ENCODE measurements around the gene ACBD4. TPM values are rescaled to one million over a fixed set of nuclear protein-coding genes. Genes with fewer than 3 reads are reported as not detected.

ACBD4 gene
- total and polyA plus RNA-seq, 3 experiments from 2014 or later: 8.8 to 15.0 (median 9.7) TPM

DNA sequence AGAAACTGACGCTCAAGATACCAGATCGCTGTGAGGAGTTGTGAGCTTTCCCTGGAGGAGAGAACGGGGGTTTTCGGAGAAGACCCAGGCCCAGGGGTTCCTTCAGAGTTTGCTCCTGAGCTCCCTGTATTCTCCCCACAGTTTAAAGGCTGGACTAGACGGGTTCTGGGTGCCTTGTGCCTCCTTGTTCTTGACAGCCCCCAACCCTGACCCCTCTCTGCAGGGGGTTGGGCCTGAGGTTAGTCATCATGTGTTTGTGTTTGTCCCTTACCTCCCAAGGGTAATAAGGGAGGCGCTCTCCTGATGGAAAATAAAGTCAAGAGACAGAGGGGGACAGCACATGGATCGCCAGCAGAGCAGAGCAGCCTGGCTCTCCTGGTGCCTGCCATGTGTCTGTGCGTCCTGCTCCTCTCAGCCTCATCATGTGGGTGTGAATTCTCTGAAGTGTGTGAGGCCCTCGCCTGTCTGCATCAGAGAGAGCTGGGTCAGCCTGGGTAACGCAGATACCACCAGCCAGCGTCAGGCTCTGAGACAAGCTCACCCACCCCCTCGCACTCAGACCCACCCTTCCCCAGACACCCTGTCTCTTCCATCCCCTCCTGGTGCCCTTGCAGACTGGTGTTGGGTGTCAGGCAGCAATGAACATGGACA lies 34.9 kb downstream of the ACBD4 start:
- POLR2A ChIA-PET: no interaction called here
- CTCF ChIA-PET: interaction anchor here (3.2 to 5.1 kb wide), 2 partner anchors 27 to 35 kb away, joined by 17 to 41 read pairs; partner anchors contain the start of gene ACBD4
- no peak for DNase-seq
- Mint-ChIP-seq H3K27me3 (no peaks in the 10 kb centered on the region), H3K36me3 (no peaks in the 10 kb centered on the region), H3K4me1 (peaks cover 9 to 23% (median 9%) of the 10 kb centered on the region in 3 donors), H3K9me3 (no peaks in the 10 kb centered on the region), H3K4me3 (peak overlapping the region in 1 of 7 donors; percentile 11), H3K27ac (peak overlapping the region in 2 of 8 donors; percentile 50 to 64)
- H3K27me3 ChIP-seq (ENCODE audit: insufficient read depth, low read length, poor library complexity, severe bottlenecking): no peaks in the 10 kb centered on the region
- H3K4me3 ChIP-seq (ENCODE audit: low read length): no peak overlapping the region
- H3K27ac ChIP-seq (ENCODE audit: low read depth, low read length): no peak overlapping the region
- H3K36me3 ChIP-seq (ENCODE audit: insufficient read depth, low read length): no peaks in the 10 kb centered on the region
- no peaks in the 10 kb centered on the region for H3K9me3 ChIP-seq (ENCODE audit: low read length)
- peaks cover 23% of the 10 kb centered on the region for H3K4me1 ChIP-seq (ENCODE audit: insufficient read depth, low read length)

DNA sequence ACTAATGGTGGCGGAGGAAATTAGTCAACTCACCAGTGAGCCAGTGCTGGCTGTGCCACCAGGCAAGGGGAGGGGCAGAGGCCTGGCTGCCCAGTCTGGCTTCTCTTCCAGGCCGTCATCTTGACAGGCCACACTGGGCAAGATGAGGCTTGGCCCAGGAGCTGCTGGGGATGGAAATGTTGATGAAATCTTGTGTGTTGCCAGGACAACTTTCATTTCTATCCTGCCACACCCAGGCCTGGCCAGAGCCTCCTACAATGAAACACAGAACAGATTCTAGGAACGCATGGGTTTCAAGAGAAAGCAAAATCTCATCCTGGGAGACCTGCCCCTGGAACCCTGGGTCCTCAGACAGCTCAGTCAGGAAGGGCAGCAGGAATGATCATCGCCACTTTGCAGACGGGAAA lies 35.4 kb downstream of the ACBD4 start:
- ChIA-PET POLR2A (no interaction called here), CTCF (interaction anchor here (1.5 to 5.1 kb wide), 3 partner anchors 10 to 35 kb away, joined by 3 to 41 read pairs (median 17); partner anchors contain the start of gene ACBD4)
- Mint-ChIP-seq H3K27me3 (no peaks in the 10 kb centered on the region), H3K36me3 (no peaks in the 10 kb centered on the region), H3K9me3 (no peaks in the 10 kb centered on the region), H3K4me1 (peaks cover 7 to 21% (median 9%) of the 10 kb centered on the region in 3 donors), H3K4me3 (peak overlapping the region in 2 of 7 donors; percentile 8 to 51), H3K27ac (peak overlapping the region in 4 of 8 donors; percentile 23 to 64 (median 56))
- no peak overlapping the region for H3K27ac ChIP-seq (ENCODE audit: low read depth, low read length)
- peaks cover 23% of the 10 kb centered on the region for H3K4me1 ChIP-seq (ENCODE audit: insufficient read depth, low read length)
- H3K4me3 ChIP-seq (ENCODE audit: low read length): no peak overlapping the region
- H3K9me3 ChIP-seq (ENCODE audit: low read length): no peaks in the 10 kb centered on the region
- no peaks in the 10 kb centered on the region for H3K36me3 ChIP-seq (ENCODE audit: insufficient read depth, low read length)
- H3K27me3 ChIP-seq (ENCODE audit: insufficient read depth, low read length, poor library complexity, severe bottlenecking): no peaks in the 10 kb centered on the region
- DNase-seq: no peak

DNA sequence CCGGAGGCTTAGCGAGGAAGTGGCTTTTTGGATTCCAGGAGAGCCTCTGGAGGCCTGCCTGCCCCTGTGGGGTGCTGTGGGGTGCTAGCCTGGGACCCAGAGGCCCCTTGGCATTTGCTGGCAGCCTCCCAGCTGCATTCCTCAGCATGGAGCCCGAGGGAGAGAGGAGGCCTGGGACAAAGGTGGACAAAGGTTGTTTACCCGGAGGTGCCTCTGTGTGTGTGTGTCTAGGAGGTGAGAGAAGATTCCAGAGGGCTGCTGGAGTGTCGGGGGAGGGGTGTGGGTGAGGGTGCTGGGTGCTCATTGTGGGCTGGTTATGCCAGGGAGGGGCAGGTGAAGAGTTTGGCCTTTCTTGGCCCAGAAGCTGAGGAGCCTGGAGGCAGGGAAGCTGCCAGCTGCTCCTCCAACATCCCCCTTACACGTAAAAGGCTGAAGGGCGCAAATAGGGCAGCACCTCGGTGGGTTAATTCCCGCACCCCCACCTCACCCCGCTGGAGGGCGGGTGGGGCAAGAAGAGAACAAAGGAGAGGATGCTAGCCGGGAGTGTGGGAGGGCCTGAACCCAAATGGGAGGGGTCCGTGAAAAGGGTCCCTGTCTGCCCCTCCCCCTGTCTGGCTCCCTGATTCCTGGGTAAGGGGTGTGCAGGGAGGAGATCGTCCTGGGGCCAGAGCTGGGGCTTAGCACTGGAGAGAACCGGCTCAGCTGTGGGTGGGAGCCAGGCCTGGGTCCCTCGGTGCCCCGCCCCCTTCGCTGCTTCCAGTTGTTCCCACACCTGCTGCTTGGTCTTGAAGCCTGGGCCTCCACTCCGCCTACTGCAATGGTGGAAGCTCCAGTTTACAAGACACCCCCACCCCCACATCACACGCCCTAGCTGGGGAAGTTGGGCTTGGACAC lies 36.1 kb downstream of the ACBD4 start:
- H3K4me1 ChIP-seq (ENCODE audit: insufficient read depth, low read length): peaks cover 23% of the 10 kb centered on the region
- CTCF ChIA-PET: interaction anchor here (1.3 to 5.1 kb wide), 5 partner anchors 11 to 36 kb away, joined by 3 to 41 read pairs (median 14); partner anchors contain the start of genes ACBD4 and HEXIM1
- POLR2A ChIA-PET: interaction anchor here (0.7 to 1.9 kb wide), 2 partner anchors 10 to 23 kb away, joined by 3 to 14 read pairs; partner anchors contain the start of genes HEXIM1 and HEXIM2
- no peaks in the 10 kb centered on the region for H3K9me3 ChIP-seq (ENCODE audit: low read length)
- peak overlapping the region in 4 of 8 donors; percentile 23 to 91 (median 42) for H3K27ac Mint-ChIP-seq
- H3K4me3 ChIP-seq (ENCODE audit: low read length): no peak overlapping the region
- no peaks in the 10 kb centered on the region for H3K27me3 Mint-ChIP-seq
- no peak overlapping the region for H3K27ac ChIP-seq (ENCODE audit: low read depth, low read length)
- H3K36me3 ChIP-seq (ENCODE audit: insufficient read depth, low read length): no peaks in the 10 kb centered on the region
- no peaks in the 10 kb centered on the region for H3K9me3 Mint-ChIP-seq
- no peaks in the 10 kb centered on the region for H3K36me3 Mint-ChIP-seq
- DNase-seq: no peak
- H3K27me3 ChIP-seq (ENCODE audit: insufficient read depth, low read length, poor library complexity, severe bottlenecking): no peaks in the 10 kb centered on the region
- H3K4me1 Mint-ChIP-seq: peaks cover 7 to 21% (median 9%) of the 10 kb centered on the region in 3 donors
- H3K4me3 Mint-ChIP-seq: peak overlapping the region in 2 of 7 donors; percentile 18 to 19

DNA sequence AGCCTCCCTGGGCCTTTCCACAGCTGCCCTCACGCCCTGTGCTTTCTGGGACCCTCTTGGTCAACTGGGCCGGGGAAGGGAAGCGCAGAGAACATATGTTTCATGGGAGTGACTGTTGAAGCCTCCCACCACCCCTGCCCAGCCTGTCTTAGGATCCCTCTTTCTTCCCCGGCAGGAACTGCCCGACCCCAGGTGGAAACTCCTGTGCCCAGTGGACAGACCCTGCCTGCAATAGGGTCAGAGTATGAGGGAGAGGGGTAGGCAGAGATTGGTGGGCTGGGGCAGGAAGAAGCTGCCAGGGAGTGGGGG lies 36.7 kb downstream of the ACBD4 start:
- ChIA-PET CTCF (interaction anchor here (1.1 to 5.1 kb wide), 7 partner anchors 11 to 150 kb away, joined by 3 to 41 read pairs (median 4); partner anchors contain the start of genes ACBD4 and HEXIM1), POLR2A (interaction anchor here (0.7 to 2.1 kb wide), 4 partner anchors 11 to 24 kb away, joined by 3 to 18 read pairs (median 8); partner anchors contain the start of genes HEXIM1 and HEXIM2)
- H3K4me1 ChIP-seq (ENCODE audit: insufficient read depth, low read length): peaks cover 23% of the 10 kb centered on the region
- H3K9me3 ChIP-seq (ENCODE audit: low read length): no peaks in the 10 kb centered on the region
- no peaks in the 10 kb centered on the region for H3K9me3 Mint-ChIP-seq
- DNase-seq: no peak
- H3K4me3 Mint-ChIP-seq: peak overlapping the region in 3 of 7 donors; percentile 18 to 81 (median 44)
- no peak overlapping the region for H3K27ac ChIP-seq (ENCODE audit: low read depth, low read length)
- no peaks in the 10 kb centered on the region for H3K27me3 Mint-ChIP-seq
- H3K27me3 ChIP-seq (ENCODE audit: insufficient read depth, low read length, poor library complexity, severe bottlenecking): no peaks in the 10 kb centered on the region
- H3K4me3 ChIP-seq (ENCODE audit: low read length): peak overlapping the region; percentile 62
- peak overlapping the region in 2 of 8 donors; percentile 91 to 96 for H3K27ac Mint-ChIP-seq
- H3K36me3 Mint-ChIP-seq: no peaks in the 10 kb centered on the region
- H3K36me3 ChIP-seq (ENCODE audit: insufficient read depth, low read length): no peaks in the 10 kb centered on the region
- peaks cover 7 to 21% (median 9%) of the 10 kb centered on the region in 3 donors for H3K4me1 Mint-ChIP-seq

DNA sequence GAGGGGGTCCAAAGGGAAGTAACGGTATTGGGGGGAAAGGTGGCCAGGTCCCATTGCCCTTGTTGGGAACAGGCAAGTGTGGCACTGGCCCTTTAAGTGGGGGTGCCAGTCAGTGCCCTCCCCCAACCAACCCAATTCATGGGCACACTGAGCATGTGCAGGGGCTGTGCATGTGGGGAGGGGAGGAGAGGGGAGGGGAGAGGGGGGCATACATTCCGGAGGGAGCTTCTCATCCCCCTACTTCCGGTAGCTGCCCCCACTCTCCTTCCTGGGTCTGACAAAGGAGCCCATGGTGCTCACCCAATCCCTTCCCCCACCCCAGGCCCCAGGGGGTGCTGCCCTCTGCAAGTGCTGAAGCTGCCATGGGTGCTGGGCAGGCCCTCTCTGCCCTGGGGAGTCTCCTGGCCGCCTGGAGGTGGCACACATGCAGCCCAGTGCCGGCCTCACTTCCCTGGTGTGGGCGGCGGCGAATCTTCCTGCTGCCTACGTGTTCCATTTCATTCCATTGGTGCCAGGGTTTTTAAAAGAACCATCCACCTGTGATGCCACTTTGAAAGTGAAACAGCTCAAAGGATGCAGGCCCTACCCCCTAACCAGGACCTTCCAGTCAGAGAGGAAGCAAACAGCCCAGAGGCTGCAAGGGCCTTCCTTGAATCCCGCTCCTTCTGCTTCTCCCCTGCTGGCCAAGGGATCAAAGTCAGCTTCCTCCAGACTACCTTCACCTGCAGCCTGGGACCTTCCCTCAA lies 37.2 kb downstream of the ACBD4 start:
- Mint-ChIP-seq H3K27ac (peak overlapping the region; percentile 60 to 98 (median 88)), H3K4me3 (peak overlapping the region; percentile 51 to 81 (median 77)), H3K9me3 (no peaks in the 10 kb centered on the region), H3K36me3 (no peaks in the 10 kb centered on the region), H3K27me3 (no peaks in the 10 kb centered on the region), H3K4me1 (peaks cover 7 to 21% (median 9%) of the 10 kb centered on the region in 3 donors)
- H3K36me3 ChIP-seq (ENCODE audit: insufficient read depth, low read length): no peaks in the 10 kb centered on the region
- no peaks in the 10 kb centered on the region for H3K27me3 ChIP-seq (ENCODE audit: insufficient read depth, low read length, poor library complexity, severe bottlenecking)
- H3K4me1 ChIP-seq (ENCODE audit: insufficient read depth, low read length): peaks cover 23% of the 10 kb centered on the region
- peak overlapping the region; percentile 62 for H3K4me3 ChIP-seq (ENCODE audit: low read length)
- H3K27ac ChIP-seq (ENCODE audit: low read depth, low read length): peak overlapping the region; percentile 0
- no peaks in the 10 kb centered on the region for H3K9me3 ChIP-seq (ENCODE audit: low read length)
- ChIA-PET POLR2A (interaction anchor here (0.9 to 2.1 kb wide), 3 partner anchors 11 to 24 kb away, joined by 3 to 18 read pairs (median 14); partner anchors contain the start of genes HEXIM1 and HEXIM2), CTCF (interaction anchor here (1.1 to 5.1 kb wide), 10 partner anchors 10 to 151 kb away, joined by 3 to 41 read pairs (median 4); partner anchors contain the start of genes ACBD4, HEXIM1 and PLCD3)
- peak; percentile 10 to 68 (median 33) for DNase-seq

DNA sequence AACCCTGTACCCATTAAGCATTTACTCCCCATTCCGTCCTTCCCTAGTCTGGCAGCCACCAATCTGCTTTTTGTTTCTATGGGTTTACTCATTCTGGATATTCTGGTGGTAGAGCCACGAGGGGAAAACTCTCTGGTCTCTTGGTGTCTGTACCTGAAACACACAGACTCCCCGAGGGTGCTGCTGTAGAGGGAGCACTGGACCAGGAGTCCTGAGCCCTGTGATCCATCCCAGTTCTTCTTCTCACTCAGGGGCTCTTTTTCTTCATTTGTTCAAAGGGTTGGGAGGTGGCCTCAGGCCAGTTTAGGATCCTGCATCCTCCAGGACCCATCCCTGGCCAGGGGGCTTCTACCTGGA lies 40.2 kb downstream of the ACBD4 start:
- H3K4me3 Mint-ChIP-seq: no peak overlapping the region
- ChIA-PET CTCF (interaction anchor here (1.4 to 1.6 kb wide), 2 partner anchors 21 to 40 kb away, joined by 4 to 5 read pairs; partner anchors contain the start of gene ACBD4), POLR2A (interaction anchor here (1.7 kb wide), 1 partner anchor 14 kb away, joined by 8 read pairs; the partner anchor contains the start of gene HEXIM2)
- Histone ChIP-seq H3K36me3 (ENCODE audit: insufficient read depth, low read length) (no peaks in the 10 kb centered on the region), H3K9me3 (ENCODE audit: low read length) (no peaks in the 10 kb centered on the region), H3K4me1 (ENCODE audit: insufficient read depth, low read length) (peaks cover 23% of the 10 kb centered on the region), H3K27me3 (ENCODE audit: insufficient read depth, low read length, poor library complexity, severe bottlenecking) (no peaks in the 10 kb centered on the region), H3K4me3 (ENCODE audit: low read length) (no peak overlapping the region), H3K27ac (ENCODE audit: low read depth, low read length) (no peak overlapping the region)
- DNase-seq: no peak
- H3K27ac Mint-ChIP-seq: peak overlapping the region in 2 of 8 donors; percentile 8 to 45
- H3K9me3 Mint-ChIP-seq: no peaks in the 10 kb centered on the region
- H3K36me3 Mint-ChIP-seq: peaks cover 0 to 1% (median 0%) of the 10 kb centered on the region in 3 donors
- H3K27me3 Mint-ChIP-seq: no peaks in the 10 kb centered on the region
- peaks cover 7 to 21% (median 9%) of the 10 kb centered on the region in 3 donors for H3K4me1 Mint-ChIP-seq

DNA sequence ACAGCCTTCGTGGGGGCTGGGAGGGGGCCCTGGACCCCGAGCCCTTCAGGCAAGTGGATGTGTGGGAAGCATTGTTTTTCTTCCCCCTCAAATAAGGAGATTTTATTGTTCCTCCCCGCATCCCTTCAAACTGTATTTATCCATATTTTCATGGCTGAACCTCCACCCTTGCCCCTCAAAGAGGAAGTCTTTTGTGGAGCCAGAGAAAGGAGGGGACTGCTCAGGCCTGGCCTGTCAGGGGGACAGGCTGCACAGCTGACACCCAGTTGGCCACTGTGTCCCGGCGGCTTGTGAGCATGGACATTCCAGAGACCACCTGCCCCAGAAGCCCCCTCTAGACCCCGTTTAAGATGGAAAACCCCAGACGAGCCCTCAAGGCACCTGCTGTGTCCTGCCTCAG lies 42.1 kb downstream of the ACBD4 start:
- Mint-ChIP-seq H3K4me1 (peaks cover 5 to 7% (median 7%) of the 10 kb centered on the region in 3 donors), H3K27ac (no peak overlapping the region), H3K4me3 (no peak overlapping the region), H3K27me3 (no peaks in the 10 kb centered on the region), H3K9me3 (no peaks in the 10 kb centered on the region), H3K36me3 (peaks cover 0 to 1% (median 0%) of the 10 kb centered on the region in 3 donors)
- Histone ChIP-seq H3K36me3 (ENCODE audit: insufficient read depth, low read length) (no peaks in the 10 kb centered on the region), H3K4me1 (ENCODE audit: insufficient read depth, low read length) (peaks cover 6% of the 10 kb centered on the region), H3K27me3 (ENCODE audit: insufficient read depth, low read length, poor library complexity, severe bottlenecking) (no peaks in the 10 kb centered on the region), H3K27ac (ENCODE audit: low read depth, low read length) (no peak overlapping the region), H3K9me3 (ENCODE audit: low read length) (no peaks in the 10 kb centered on the region), H3K4me3 (ENCODE audit: low read length) (no peak overlapping the region)
- no peak for DNase-seq
- POLR2A ChIA-PET: no interaction called here
- CTCF ChIA-PET: interaction anchor here (1.3 to 1.8 kb wide), 2 partner anchors 20 to 42 kb away, joined by 5 read pairs; partner anchors contain the start of gene ACBD4

Data from CD8-positive, alpha-beta memory T cell (primary cell).